ENCODE results near the gene ZNF530. TPM values are rescaled to one million over a fixed set of nuclear protein-coding genes. Genes with fewer than 3 reads are reported as not detected.

The ZNF530 gene
- total RNA-seq, 2 donors from 2014 or later: 1.5 to 7.4 TPM

GRCh38 chr19:57656346-57656745 is 56.7 kb downstream of the ZNF530 start:
- Histone ChIP-seq H3K27ac (no peak overlapping the region), H3K4me3 (no peak overlapping the region), H3K4me1 (replicated peaks) (no peaks in the 10 kb centered on the region), H3K27me3 (replicated peaks; ENCODE audit: insufficient read depth) (no peaks in the 10 kb centered on the region), H3K36me3 (no peaks in the 10 kb centered on the region), H3K9me3 (no peaks in the 10 kb centered on the region)
- TF ChIP-seq POLR2AphosphoS5 (IDR thresholded peaks at IDR 0.05) (no peak), CTCF (IDR thresholded peaks at IDR 0.05) (no peak), POLR2A (IDR thresholded peaks at IDR 0.05) (no peak)
- 85% methylated on average over 1 of the region's 1 CpG for WGBS
- no peak for DNase-seq (ENCODE audit: low spot score)
- intact Hi-C loops (cut with DNase I): no loop called here

Other genes starting within 250 kb of the ZNF530 start
- 10 to 100 TPM; 11.9 to 13.2 TPM for gene ZNF304, start 248.6 kb upstream of the ZNF530 start, total RNA-seq
- 10 to 100 TPM; 14.0 to 24.7 TPM for gene TRAPPC2B, start 236.3 kb upstream of the ZNF530 start, total RNA-seq
- gene ZNF547, start 236.3 kb upstream of the ZNF530 start, total RNA-seq: 1 to 10 TPM; 4.3 to 8.2 TPM
- gene ZNF548, start 210.0 kb upstream of the ZNF530 start, total RNA-seq: 10 to 100 TPM; 20.4 to 27.4 TPM
- gene ZNF17, start 188.7 kb upstream of the ZNF530 start, total RNA-seq: 10 to 100 TPM; 10.8 to 14.5 TPM
- gene ZNF749, start 164.6 kb upstream of the ZNF530 start, total RNA-seq: 1 to 10 TPM; 5.5 to 8.6 TPM
- 1 to 10 TPM in 1 of 2 donors, under 1 TPM in 1; 0.96 to 4.8 TPM for gene VN1R1, start 142.7 kb upstream of the ZNF530 start, total RNA-seq
- 10 to 100 TPM; 15.2 to 37.9 TPM for gene ZNF772, start 122.3 kb upstream of the ZNF530 start, total RNA-seq
- 10 to 100 TPM; 15.4 to 16.0 TPM for gene ZNF419, start 112.1 kb upstream of the ZNF530 start, total RNA-seq
- gene ZNF773, start 99.9 kb upstream of the ZNF530 start, total RNA-seq: 10 to 100 TPM; 17.9 to 20.3 TPM
- gene ZNF549, start 72.5 kb upstream of the ZNF530 start, total RNA-seq: 10 to 100 TPM in 1 of 2 donors, 1 to 10 TPM in 1; 7.4 to 11.7 TPM
- 10 to 100 TPM in 1 of 2 donors, 1 to 10 TPM in 1; 8.5 to 12.8 TPM for gene ZNF550, start 40.0 kb upstream of the ZNF530 start, total RNA-seq
- 1 to 10 TPM; 4.8 to 5.6 TPM for gene ZNF416, start 21.0 kb upstream of the ZNF530 start, total RNA-seq
- 1 to 10 TPM; 5.3 to 8.5 TPM for gene ZIK1, start 15.7 kb upstream of the ZNF530 start, total RNA-seq
- 10 to 100 TPM; 18.3 to 25.8 TPM for gene ZNF134, start 14.4 kb downstream of the ZNF530 start, total RNA-seq
- gene ZNF211, start 33.3 kb downstream of the ZNF530 start, total RNA-seq: 10 to 100 TPM in 1 of 2 donors, 1 to 10 TPM in 1; 8.9 to 23.3 TPM
- gene ZSCAN4, start 69.0 kb downstream of the ZNF530 start, total RNA-seq: not detected
- gene ZNF551, start 82.1 kb downstream of the ZNF530 start, total RNA-seq: 10 to 100 TPM in 1 of 2 donors, 1 to 10 TPM in 1; 7.5 to 14.3 TPM
- 1 to 10 TPM; 2.7 to 5.6 TPM for gene ZNF154, start 109.3 kb downstream of the ZNF530 start, total RNA-seq
- 1 to 10 TPM; 8.5 to 8.9 TPM for gene ZNF671, start 127.7 kb downstream of the ZNF530 start, total RNA-seq
- gene ZNF776, start 146.9 kb downstream of the ZNF530 start, total RNA-seq: 10 to 100 TPM; 20.1 to 22.5 TPM
- 10 to 100 TPM; 15.4 to 34.8 TPM for gene ZNF586, start 169.8 kb downstream of the ZNF530 start, total RNA-seq
- gene ZNF552, start 215.0 kb downstream of the ZNF530 start, total RNA-seq: 10 to 100 TPM; 22.0 to 54.9 TPM
- gene ZNF587B, start 230.4 kb downstream of the ZNF530 start, total RNA-seq: 10 to 100 TPM; 21.1 to 23.5 TPM
- gene ZNF587, start 250.0 kb downstream of the ZNF530 start, total RNA-seq: 10 to 100 TPM; 32.1 to 49.7 TPM